K562 (cell line): ENCODE data around the gene ZMIZ1. TPM values are rescaled to one million over a fixed set of nuclear protein-coding genes. Genes with fewer than 3 reads are reported as not detected.

Source experiments
- ATAC-seq: fragments of 200-7000 bp; cut with Tn5 transposase; 3 replicates; pipeline ENCODE4 v1.9.1; 2020; ENCODE audit warnings: moderate library complexity
- BruUV-seq: library from RNA; stranded (reverse); fragments of 400-500 nt; replicated peaks from 2 replicates; lab custom pipeline; 2021; lab: Mats Ljungman, UMichigan
- CTCF ChIA-PET: fragments of 300-600 bp; formaldehyde crosslinking; extraction: SDS; loops from one replicate; lab custom pipeline; 2021; ENCODE audit warnings: low intra/inter-chr PET ratio; lab: Yijun Ruan, JAX
- POLR2A ChIA-PET: fragments of 300-600, 350-650 bp; sonication (Branson Sonifier 250); formaldehyde crosslinking; extraction: SDS; loops from one replicate; lab custom pipeline; 2021; ENCODE audit warnings: antibody characterized with exemption, inconsistent platforms; lab: Yijun Ruan, JAX
- DNase-seq, 4 experiments: peaks; one replicate each; pipeline versions ENCODE4 v3.0.0 to v3.0.0-alpha.2; 2011 to 2018; ENCODE audit warnings: low spot score in 3 of 4, mixed read lengths in 3 of 4; ENCODE audit errors: extremely low read depth in 1 of 4
- FAIRE-seq: peaks from 2 replicates; lab custom pipeline; 2011; peaks lifted over from hg19 to GRCh38; lab: Jason Lieb, UNC
- H2AFZ ChIP-seq: 2 replicates; pipeline ENCODE4 v1.6.0; 2011; ENCODE audit warnings: low read depth, low read length, control low read depth, inconsistent platforms
- H3K27ac ChIP-seq: fragments of 200-600 bp; 3 replicates; pipeline ENCODE4 v1.8.0; 2011; ENCODE audit warnings: low read depth, mild to moderate bottlenecking, control low read depth, inconsistent platforms, low read length, moderate library complexity, mixed read lengths; ENCODE audit errors: extremely low read depth
- H3K27me3 ChIP-seq, 2 experiments: fragments of 300-600 bp in 1 of 2; 2 replicates in 1 of 2; 3 replicates in 1 of 2; pipeline versions ENCODE4 v1.6.0 to v1.8.0; 2011; ENCODE audit warnings: inconsistent platforms in 2 of 2, low read length in 2 of 2, mild to moderate bottlenecking in 1 of 2, mixed read lengths in 1 of 2, moderate library complexity in 1 of 2; ENCODE audit not compliant: control insufficient read depth in 2 of 2, insufficient read depth in 2 of 2
- H3K36me3 ChIP-seq: fragments of 300-600 bp; 3 replicates; pipeline ENCODE4 v1.8.0; 2011; ENCODE audit warnings: mild to moderate bottlenecking, low read length, inconsistent platforms; ENCODE audit not compliant: control insufficient read depth, insufficient read depth
- H3K4me1 ChIP-seq, 2 experiments: fragments of 200-600 bp in 1 of 2; replicated peaks in 1 of 2; 2 replicates in 1 of 2; 3 replicates in 1 of 2; pipeline versions ENCODE4 v1.5.1 to v1.8.0; 2011; ENCODE audit warnings: inconsistent platforms in 2 of 2, low read length in 2 of 2, mild to moderate bottlenecking in 1 of 2, mixed read lengths in 1 of 2, moderate library complexity in 1 of 2; ENCODE audit not compliant: control insufficient read depth in 2 of 2, insufficient read depth in 2 of 2
- H3K4me2 ChIP-seq: 2 replicates; pipeline ENCODE4 v1.6.1; 2011; ENCODE audit warnings: low read length, control low read depth, inconsistent platforms, mixed read lengths; ENCODE audit not compliant: insufficient read depth
- H3K4me3 ChIP-seq: fragments of 200-600 bp; sonication (generic), shearing (Covaris generic); 2 replicates; pipeline ENCODE4 v1.5.1; 2016; ENCODE audit warnings: control low read depth, inconsistent platforms
- H3K79me2 ChIP-seq: fragments of 200-600 bp; 3 replicates; pipeline ENCODE4 v1.8.0; 2011; ENCODE audit warnings: low read length, inconsistent platforms; ENCODE audit not compliant: control insufficient read depth, insufficient read depth
- H3K9ac ChIP-seq, 2 experiments: 2 replicates each; pipeline versions ENCODE4 v1.6.0 to v1.6.1; 2011; ENCODE audit warnings: low read depth in 2 of 2, low read length in 2 of 2, control low read depth in 1 of 2, inconsistent platforms in 1 of 2, mild to moderate bottlenecking in 1 of 2, mixed read lengths in 1 of 2; ENCODE audit not compliant: insufficient read depth in 1 of 2
- H3K9me1 ChIP-seq: one replicate; pipeline ENCODE4 v1.6.0; 2011; ENCODE audit warnings: inconsistent platforms, mild to moderate bottlenecking, low read length, moderate library complexity; ENCODE audit not compliant: control insufficient read depth, insufficient read depth
- H3K9me3 ChIP-seq: replicated peaks from 2 replicates; pipeline ENCODE4 v1.5.1; 2011; ENCODE audit warnings: low read depth, low read length, inconsistent platforms; ENCODE audit not compliant: control insufficient read depth, insufficient read depth
- H4K20me1 ChIP-seq: replicated peaks from 2 replicates; pipeline ENCODE4 v1.6.1; 2011; ENCODE audit warnings: low read length, inconsistent platforms, mixed read lengths; ENCODE audit not compliant: control insufficient read depth, insufficient read depth
- JUND ChIP-seq, 2 experiments: IDR thresholded peaks; 2 replicates in 1 of 2; 3 replicates in 1 of 2; pipeline ENCODE4 v1.6.1; 2011; ENCODE audit warnings: borderline replicate concordance in 2 of 2, low read depth in 2 of 2, low read length in 2 of 2, improper control_type of control experiment in 1 of 2, missing biosample characterization in 1 of 2, missing genetic modification characterization in 1 of 2, missing genetic modification reagents in 1 of 2
- NCOA6 ChIP-seq: fragments of 450-650 bp; IDR thresholded peaks from 2 replicates; pipeline ENCODE4 v1.6.1; 2017; ENCODE audit warnings: mild to moderate bottlenecking
- PRMT5 ChIP-seq: sonication (generic); formaldehyde crosslinking; IDR thresholded peaks from 2 replicates; pipeline ENCODE4 v1.5.0; 2020; ENCODE audit warnings: missing genetic modification reagents
- RAD21 ChIP-seq, 2 experiments: fragments of 250-450 bp in 1 of 2; fragments of 450-650 bp in 1 of 2; sonication (Bioruptor Pico) in 1 of 2; formaldehyde crosslinking in 1 of 2; IDR thresholded peaks in 1 of 2; conservative IDR thresholded peaks in 1 of 2; 2 replicates each; pipeline versions ENCODE4 v1.4.0 to v1.8.0; 2020 to 2022; ENCODE audit warnings: mild to moderate bottlenecking in 2 of 2, moderate library complexity in 1 of 2
- XRCC5 ChIP-seq: fragments of 200-400 bp; formaldehyde crosslinking; IDR thresholded peaks from 2 replicates; pipeline ENCODE4 v1.6.1; 2017; ENCODE audit warnings: low read depth, mild to moderate bottlenecking, low read length
- ZFP36 ChIP-seq: fragments of 150-350 bp; IDR thresholded peaks from 2 replicates; pipeline ENCODE4 v1.6.1; 2018; ENCODE audit warnings: low read length, low read depth; ENCODE audit not compliant: partially characterized antibody
- ZNF644 ChIP-seq: fragments of 200-800 bp; sonication (Bioruptor generic); IDR thresholded peaks from 2 replicates; pipeline ENCODE4 v1.6.1; 2016; ENCODE audit warnings: low read depth, missing genetic modification characterization, missing compliant biosample characterization
- WGBS: fragments of 100-300 bp; shearing (Covaris generic); methylation state at CpG from one replicate; pipeline ENCODE4 v1.1.6; 2016; ENCODE audit warnings: low coverage, mixed read lengths; ENCODE audit not compliant: insufficient coverage; ENCODE audit errors: missing lambda C conversion rate; 5-methylcytosine and 5-hydroxymethylcytosine counted together
- in situ Hi-C: fragments of 300-500 bp; cut with MboI; formaldehyde crosslinking; loops from 4 replicates; pipeline ENCODE4 v1.15.0; 2018; ENCODE audit warnings: inconsistent platforms, mixed read lengths
- intact Hi-C: fragments of 100-400 bp; cut with micrococcal nuclease; formaldehyde crosslinking; loops from 2 replicates; pipeline ENCODE4 v1.14.2; 2022
- polyA plus RNA-seq, 8 experiments: library from polyadenylated mRNA; depleted of rRNA in 4 of 8; stranded (reverse) in 5 of 8; unstranded in 3 of 8; fragments of >200 nt; fragmentation: Nextera tagmentation in 2 of 8; fragmentation: Illumina TruSeq in 1 of 8; extraction: Ambion mirVana in 2 of 8; extraction: Trizol in 1 of 8; gene quantifications; 2 replicates each; pipeline versions ENCODE4 v1.2.1 to v1.2.3, GENCODE V29; 2011 to 2014; ENCODE audit warnings: inconsistent platforms in 1 of 8, missing spikeins in 1 of 8
- total RNA-seq, 7 experiments: library from RNA; depleted of rRNA in 6 of 7; stranded (reverse); fragments of >200 nt in 6 of 7; fragmentation: Illumina TruSeq in 2 of 7; extraction: Trizol in 2 of 7; gene quantifications; 2 replicates each; pipeline versions ENCODE4 v1.2.1 to v1.2.3, GENCODE V29; 2011 to 2021; ENCODE audit warnings: low replicate concordance in 1 of 7

Gene ZMIZ1
- total and polyA plus RNA-seq, 9 of the 15 experiments (the other 6 are each of a cell fraction or from before 2014, with no cell fraction given): 1.0 to 37.3 (median 4.3) TPM

DNA sequence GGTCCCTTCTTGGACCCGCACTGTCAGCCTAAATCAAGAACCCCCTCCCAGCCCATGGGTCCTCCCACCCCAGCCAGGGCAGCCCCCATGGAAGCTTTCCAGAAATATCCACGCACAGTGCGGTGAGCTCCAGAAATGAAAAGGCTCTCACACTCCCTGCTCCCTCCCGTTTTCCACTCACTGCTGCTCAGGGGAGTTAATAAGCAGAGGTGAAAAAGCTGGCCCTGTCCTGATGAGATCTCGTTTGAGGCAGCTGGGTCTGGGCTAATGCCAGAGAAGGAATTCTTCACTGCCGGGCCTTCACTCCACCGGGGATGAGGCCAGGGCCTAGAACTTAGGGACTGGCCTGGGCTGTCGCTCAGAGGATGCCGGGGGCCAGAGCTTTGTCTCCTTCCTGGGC is 102.2 kb downstream of the ZMIZ1 start:
- H3K79me2 ChIP-seq: no peaks in the 10 kb centered on the region; the same call in 2 of the 3 replicates
- no peak for ATAC-seq
- peaks cover 22% of the 10 kb centered on the region; the same call in 1 of the 3 replicates for H3K36me3 ChIP-seq
- H2AFZ ChIP-seq: no peak overlapping the region
- TF ChIP-seq NCOA6: no peak
- no peak for TF ChIP-seq ZFP36
- no peak for TF ChIP-seq RAD21 (CRISPR knock-in tag; conservative IDR thresholded peaks at IDR 0.05 in 1 of 2, IDR thresholded peaks at IDR 0.05 in 1 of 2)
- TF ChIP-seq JUND (IDR thresholded peaks at IDR 0.05; ENCODE audit: borderline replicate concordance, low read depth, low read length): no peak
- TF ChIP-seq JUND (tag; IDR thresholded peaks at IDR 0.05; ENCODE audit: borderline replicate concordance, low read depth, low read length): no peak
- TF ChIP-seq XRCC5: no peak
- no peak for TF ChIP-seq ZNF644 (tag)
- TF ChIP-seq PRMT5 (CRISPR knock-in tag): no peak
- H3K9me3 ChIP-seq: no peaks in the 10 kb centered on the region
- ChIA-PET CTCF (no interaction called here), POLR2A (interaction anchor here (0.6 to 1.0 kb wide), 2 partner anchors 22 to 23 kb away, joined by 3 read pairs; no protein-coding TSS in a partner anchor)
- 83% methylated on average over 8 of the region's 9 CpGs for WGBS
- peaks cover 8 to 35% of the 10 kb centered on the region in 2 experiments; a peak in 4 of 5 replicates for H3K4me1 ChIP-seq
- no peaks in the 10 kb centered on the region for H3K27me3 ChIP-seq
- intact Hi-C loops (no loop called here), in situ Hi-C loops (no loop called here)
- no peaks in the 10 kb centered on the region; the same call in 1 of the 2 replicates for H4K20me1 ChIP-seq
- no peak for FAIRE-seq
- H3K4me3 ChIP-seq: no peak overlapping the region
- no peak overlapping the region for H3K27ac ChIP-seq
- H3K9me1 ChIP-seq: no peaks in the 10 kb centered on the region
- H3K9ac ChIP-seq: 0 out of 4 replicates have a peak overlapping the region, but pooled peaks of 1 of the 2 experiments have one; percentile 38
- no peak overlapping the region for H3K4me2 ChIP-seq
- BruUV-seq: no TSS peak
- no peak for DNase-seq
